ENCODE results near the gene HS2ST1. TPM values are rescaled to one million over a fixed set of nuclear protein-coding genes. Genes with fewer than 3 reads are reported as not detected.

The HS2ST1 gene
- total RNA-seq, 1 donor from 2014 or later, result 56.4 TPM

DNA sequence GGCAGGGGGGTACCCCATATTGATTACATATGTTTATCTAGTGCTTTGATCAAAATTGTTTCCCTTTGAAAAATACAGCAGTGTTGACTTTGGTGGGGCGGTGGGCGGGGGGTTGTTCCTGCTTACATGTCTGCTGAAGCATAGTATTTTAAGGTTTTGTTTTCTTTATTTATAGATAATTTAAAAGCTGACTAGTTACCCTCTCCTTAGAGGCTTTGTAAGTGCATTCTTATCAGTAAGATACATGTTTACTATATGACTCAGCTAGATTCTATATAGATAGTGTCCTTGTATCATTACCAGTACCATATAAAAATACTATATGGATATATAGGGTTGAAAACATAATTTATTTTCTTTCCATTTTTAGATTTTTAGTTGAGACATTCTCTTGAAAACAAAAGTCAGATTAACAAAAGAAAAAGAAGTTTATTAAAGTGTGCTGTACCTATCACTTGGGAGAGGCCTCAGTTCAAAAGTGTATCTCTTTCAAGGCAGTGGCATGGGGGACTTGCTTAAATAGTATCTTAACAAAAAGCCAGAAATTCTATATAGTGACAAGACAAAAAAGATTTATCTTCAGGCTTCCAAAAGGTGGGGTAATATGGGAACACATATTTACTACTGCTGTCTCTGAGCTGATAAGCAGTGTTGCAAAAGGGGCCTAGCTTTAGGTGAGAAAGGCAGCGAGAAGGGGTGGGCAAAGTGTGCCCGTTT is 79.0 kb downstream of the HS2ST1 start:
- H3K4me1 Mint-ChIP-seq, result no peaks in the 10 kb centered on the region
- H3K36me3 Mint-ChIP-seq (ENCODE audit: low read depth), result peaks cover 3% of the 10 kb centered on the region
- DNase-seq (ENCODE audit: low read depth, low spot score), result no peak
- H3K27ac Mint-ChIP-seq (ENCODE audit: unreplicated experiment), result no peak overlapping the region
- TF ChIP-seq, protein P1, sequence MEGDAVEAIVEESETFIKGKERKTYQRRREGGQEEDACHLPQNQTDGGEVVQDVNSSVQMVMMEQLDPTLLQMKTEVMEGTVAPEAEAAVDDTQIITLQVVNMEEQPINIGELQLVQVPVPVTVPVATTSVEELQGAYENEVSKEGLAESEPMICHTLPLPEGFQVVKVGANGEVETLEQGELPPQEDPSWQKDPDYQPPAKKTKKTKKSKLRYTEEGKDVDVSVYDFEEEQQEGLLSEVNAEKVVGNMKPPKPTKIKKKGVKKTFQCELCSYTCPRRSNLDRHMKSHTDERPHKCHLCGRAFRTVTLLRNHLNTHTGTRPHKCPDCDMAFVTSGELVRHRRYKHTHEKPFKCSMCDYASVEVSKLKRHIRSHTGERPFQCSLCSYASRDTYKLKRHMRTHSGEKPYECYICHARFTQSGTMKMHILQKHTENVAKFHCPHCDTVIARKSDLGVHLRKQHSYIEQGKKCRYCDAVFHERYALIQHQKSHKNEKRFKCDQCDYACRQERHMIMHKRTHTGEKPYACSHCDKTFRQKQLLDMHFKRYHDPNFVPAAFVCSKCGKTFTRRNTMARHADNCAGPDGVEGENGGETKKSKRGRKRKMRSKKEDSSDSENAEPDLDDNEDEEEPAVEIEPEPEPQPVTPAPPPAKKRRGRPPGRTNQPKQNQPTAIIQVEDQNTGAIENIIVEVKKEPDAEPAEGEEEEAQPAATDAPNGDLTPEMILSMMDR (conservative IDR thresholded peaks at IDR 0.05), result no peak
- H3K27me3 Mint-ChIP-seq (ENCODE audit: low read depth), result no peaks in the 10 kb centered on the region
- no peak overlapping the region for H3K4me3 Mint-ChIP-seq
- H3K9me3 Mint-ChIP-seq, result no peaks in the 10 kb centered on the region

DNA sequence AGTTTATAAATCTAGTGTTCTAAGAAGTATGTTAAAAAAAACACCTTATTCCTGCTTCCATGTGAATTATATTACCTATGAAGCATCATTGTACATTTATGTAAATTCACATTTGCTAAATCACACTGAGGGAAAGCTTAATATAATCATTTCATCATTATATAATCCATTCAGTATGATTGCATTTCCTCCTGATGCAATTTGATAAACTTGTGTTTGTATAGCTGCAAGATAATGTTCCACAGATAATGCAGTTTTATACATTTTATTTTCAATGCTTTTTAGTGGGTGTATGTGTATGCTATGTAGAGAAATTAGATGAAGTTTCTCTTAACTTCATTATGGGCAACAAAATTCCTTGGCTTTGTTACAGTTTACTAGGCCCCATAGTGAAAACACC is 79.6 kb downstream of the HS2ST1 start:
- H3K4me1 Mint-ChIP-seq, result no peaks in the 10 kb centered on the region
- no peaks in the 10 kb centered on the region for H3K9me3 Mint-ChIP-seq

GRCh38 chr1:86997538-86997937 is 83.1 kb downstream of the HS2ST1 start:
- Mint-ChIP-seq H3K9me3 (no peaks in the 10 kb centered on the region), H3K27ac (ENCODE audit: unreplicated experiment) (no peak overlapping the region), H3K4me1 (peaks cover 13% of the 10 kb centered on the region), H3K27me3 (ENCODE audit: low read depth) (no peaks in the 10 kb centered on the region), H3K36me3 (ENCODE audit: low read depth) (peaks cover 3% of the 10 kb centered on the region), H3K4me3 (no peak overlapping the region)
- no peak for DNase-seq (ENCODE audit: low read depth, low spot score)
- TF ChIP-seq, protein P1 (conservative IDR thresholded peaks at IDR 0.05), result no peak

More for the DNA sequence above, 79.6 kb downstream of the HS2ST1 start:
- Mint-ChIP-seq H3K27me3 (ENCODE audit: low read depth) (no peaks in the 10 kb centered on the region), H3K36me3 (ENCODE audit: low read depth) (peaks cover 3% of the 10 kb centered on the region), H3K4me3 (no peak overlapping the region), H3K27ac (ENCODE audit: unreplicated experiment) (no peak overlapping the region)
- TF ChIP-seq, protein P1 (conservative IDR thresholded peaks at IDR 0.05), result no peak
- no peak for DNase-seq (ENCODE audit: low read depth, low spot score)

DNA sequence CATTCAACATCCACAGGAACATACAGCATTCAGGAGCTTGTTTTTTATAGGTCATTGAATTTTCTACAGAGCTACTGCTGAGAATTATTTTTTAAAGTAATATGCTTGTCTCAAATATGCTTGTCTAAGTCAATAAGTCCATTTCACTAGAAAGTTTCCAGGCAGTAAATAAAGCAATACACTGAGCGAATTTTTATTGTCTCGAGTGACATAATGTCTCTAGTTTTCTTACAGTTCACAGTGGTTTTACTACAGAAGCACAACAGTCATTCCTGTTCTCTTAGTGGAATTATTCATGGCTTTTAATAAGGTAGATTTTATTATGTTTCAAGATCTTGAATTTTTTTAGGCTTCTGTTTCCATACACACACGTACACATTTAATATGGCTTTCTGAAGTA is 83.8 kb downstream of the HS2ST1 start:
- H3K4me3 Mint-ChIP-seq, result no peak overlapping the region
- H3K27me3 Mint-ChIP-seq (ENCODE audit: low read depth), result no peaks in the 10 kb centered on the region
- no peak for DNase-seq (ENCODE audit: low read depth, low spot score)
- TF ChIP-seq, protein P1 (conservative IDR thresholded peaks at IDR 0.05), result no peak
- H3K4me1 Mint-ChIP-seq, result peaks cover 13% of the 10 kb centered on the region
- H3K9me3 Mint-ChIP-seq, result no peaks in the 10 kb centered on the region
- H3K36me3 Mint-ChIP-seq (ENCODE audit: low read depth), result peaks cover 8% of the 10 kb centered on the region
- H3K27ac Mint-ChIP-seq (ENCODE audit: unreplicated experiment), result no peak overlapping the region

- Mint-ChIP-seq H3K4me1 (peaks cover 13% of the 10 kb centered on the region), H3K36me3 (ENCODE audit: low read depth) (peaks cover 8% of the 10 kb centered on the region), H3K27me3 (ENCODE audit: low read depth) (no peaks in the 10 kb centered on the region), H3K27ac (ENCODE audit: unreplicated experiment) (no peak overlapping the region), H3K9me3 (no peaks in the 10 kb centered on the region), H3K4me3 (no peak overlapping the region)
- TF ChIP-seq, protein P1 (conservative IDR thresholded peaks at IDR 0.05), result no peak
- no peak for DNase-seq (ENCODE audit: low read depth, low spot score)
These were observed 84.3 kb downstream of the HS2ST1 start for GRCh38 chr1:86998727-86999126.

Data from neural crest cell (in vitro differentiated cells).